ENCODE measurements around the gene ST6GAL1. TPM values are rescaled to one million over a fixed set of nuclear protein-coding genes. Genes with fewer than 3 reads are reported as not detected.

Gene ST6GAL1
- total RNA-seq, 1 experiment from 2014 or later, result 3.3 TPM

DNA sequence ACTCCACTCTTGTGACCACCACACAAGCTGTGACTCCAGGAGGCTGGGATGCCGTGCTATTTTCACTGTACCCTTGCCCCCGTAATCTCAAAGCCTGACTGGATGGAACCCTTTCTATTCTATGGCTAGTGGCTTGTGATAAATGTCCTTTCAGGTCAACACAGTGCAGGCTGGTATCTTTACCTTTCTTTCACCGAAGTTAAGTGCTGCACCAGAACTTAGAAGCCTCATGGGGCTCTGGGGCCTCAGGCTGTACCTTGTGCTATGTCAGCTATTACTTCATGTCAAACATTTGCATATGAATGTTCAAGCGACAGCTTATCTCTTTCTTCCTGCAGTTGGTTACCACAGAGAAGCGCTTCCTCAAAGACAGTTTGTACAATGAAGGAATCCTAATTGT, 142.2 kb downstream of the ST6GAL1 start:
- H3K27ac ChIP-seq (ENCODE audit: low read length), result no peak overlapping the region
- H3K4me3 ChIP-seq (ENCODE audit: low read depth in 2 of 2, low read length in 2 of 2), result no peak overlapping the region
- TF ChIP-seq TCF7L2 (IDR thresholded peaks at IDR 0.05; ENCODE audit: low read depth, low read length) (no peak), POLR2AphosphoS5 (IDR thresholded peaks at IDR 0.05; ENCODE audit: low read depth, low read length) (no peak), SIN3A (IDR thresholded peaks at IDR 0.05; ENCODE audit: borderline replicate concordance, insufficient read depth, low read depth, low read length) (no peak)
- TF ChIP-seq, protein P1, sequence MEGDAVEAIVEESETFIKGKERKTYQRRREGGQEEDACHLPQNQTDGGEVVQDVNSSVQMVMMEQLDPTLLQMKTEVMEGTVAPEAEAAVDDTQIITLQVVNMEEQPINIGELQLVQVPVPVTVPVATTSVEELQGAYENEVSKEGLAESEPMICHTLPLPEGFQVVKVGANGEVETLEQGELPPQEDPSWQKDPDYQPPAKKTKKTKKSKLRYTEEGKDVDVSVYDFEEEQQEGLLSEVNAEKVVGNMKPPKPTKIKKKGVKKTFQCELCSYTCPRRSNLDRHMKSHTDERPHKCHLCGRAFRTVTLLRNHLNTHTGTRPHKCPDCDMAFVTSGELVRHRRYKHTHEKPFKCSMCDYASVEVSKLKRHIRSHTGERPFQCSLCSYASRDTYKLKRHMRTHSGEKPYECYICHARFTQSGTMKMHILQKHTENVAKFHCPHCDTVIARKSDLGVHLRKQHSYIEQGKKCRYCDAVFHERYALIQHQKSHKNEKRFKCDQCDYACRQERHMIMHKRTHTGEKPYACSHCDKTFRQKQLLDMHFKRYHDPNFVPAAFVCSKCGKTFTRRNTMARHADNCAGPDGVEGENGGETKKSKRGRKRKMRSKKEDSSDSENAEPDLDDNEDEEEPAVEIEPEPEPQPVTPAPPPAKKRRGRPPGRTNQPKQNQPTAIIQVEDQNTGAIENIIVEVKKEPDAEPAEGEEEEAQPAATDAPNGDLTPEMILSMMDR (IDR thresholded peaks at IDR 0.05), result no peak
- TF ChIP-seq, protein P2, sequence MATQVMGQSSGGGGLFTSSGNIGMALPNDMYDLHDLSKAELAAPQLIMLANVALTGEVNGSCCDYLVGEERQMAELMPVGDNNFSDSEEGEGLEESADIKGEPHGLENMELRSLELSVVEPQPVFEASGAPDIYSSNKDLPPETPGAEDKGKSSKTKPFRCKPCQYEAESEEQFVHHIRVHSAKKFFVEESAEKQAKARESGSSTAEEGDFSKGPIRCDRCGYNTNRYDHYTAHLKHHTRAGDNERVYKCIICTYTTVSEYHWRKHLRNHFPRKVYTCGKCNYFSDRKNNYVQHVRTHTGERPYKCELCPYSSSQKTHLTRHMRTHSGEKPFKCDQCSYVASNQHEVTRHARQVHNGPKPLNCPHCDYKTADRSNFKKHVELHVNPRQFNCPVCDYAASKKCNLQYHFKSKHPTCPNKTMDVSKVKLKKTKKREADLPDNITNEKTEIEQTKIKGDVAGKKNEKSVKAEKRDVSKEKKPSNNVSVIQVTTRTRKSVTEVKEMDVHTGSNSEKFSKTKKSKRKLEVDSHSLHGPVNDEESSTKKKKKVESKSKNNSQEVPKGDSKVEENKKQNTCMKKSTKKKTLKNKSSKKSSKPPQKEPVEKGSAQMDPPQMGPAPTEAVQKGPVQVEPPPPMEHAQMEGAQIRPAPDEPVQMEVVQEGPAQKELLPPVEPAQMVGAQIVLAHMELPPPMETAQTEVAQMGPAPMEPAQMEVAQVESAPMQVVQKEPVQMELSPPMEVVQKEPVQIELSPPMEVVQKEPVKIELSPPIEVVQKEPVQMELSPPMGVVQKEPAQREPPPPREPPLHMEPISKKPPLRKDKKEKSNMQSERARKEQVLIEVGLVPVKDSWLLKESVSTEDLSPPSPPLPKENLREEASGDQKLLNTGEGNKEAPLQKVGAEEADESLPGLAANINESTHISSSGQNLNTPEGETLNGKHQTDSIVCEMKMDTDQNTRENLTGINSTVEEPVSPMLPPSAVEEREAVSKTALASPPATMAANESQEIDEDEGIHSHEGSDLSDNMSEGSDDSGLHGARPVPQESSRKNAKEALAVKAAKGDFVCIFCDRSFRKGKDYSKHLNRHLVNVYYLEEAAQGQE (IDR thresholded peaks at IDR 0.05; ENCODE audit: insufficient read depth in 1 of 2, low read depth in 2 of 2, low read length in 1 of 2), result no peak
- CTCF ChIA-PET, result no interaction called here
- no peaks in the 10 kb centered on the region for H3K27me3 ChIP-seq (ENCODE audit: control insufficient read depth, insufficient read depth, low read length)
- no TSS peak for BruUV-seq (replicated peaks)
- H3K9me3 ChIP-seq (ENCODE audit: control insufficient read depth, insufficient read depth, low read depth, low read length), result no peaks in the 10 kb centered on the region
- in situ Hi-C loops (cut with HindIII; ENCODE audit: low pct_unique_long_range_greater_than_20kb, low sequenced_read_pairs), result no loop called here
- intact Hi-C loops (cut with micrococcal nuclease; ENCODE audit: unreplicated experiment), result no loop called here
- no peaks in the 10 kb centered on the region for H3K36me3 ChIP-seq (ENCODE audit: control insufficient read depth, insufficient read depth, low read length)
- H3K4me1 ChIP-seq (ENCODE audit: control insufficient read depth, insufficient read depth, low read length), result no peaks in the 10 kb centered on the region
- POLR2A ChIA-PET, result no interaction called here
- ATAC-seq, result no peak
- DNase-seq (ENCODE audit: low read depth, low spot score), result no peak

DNA sequence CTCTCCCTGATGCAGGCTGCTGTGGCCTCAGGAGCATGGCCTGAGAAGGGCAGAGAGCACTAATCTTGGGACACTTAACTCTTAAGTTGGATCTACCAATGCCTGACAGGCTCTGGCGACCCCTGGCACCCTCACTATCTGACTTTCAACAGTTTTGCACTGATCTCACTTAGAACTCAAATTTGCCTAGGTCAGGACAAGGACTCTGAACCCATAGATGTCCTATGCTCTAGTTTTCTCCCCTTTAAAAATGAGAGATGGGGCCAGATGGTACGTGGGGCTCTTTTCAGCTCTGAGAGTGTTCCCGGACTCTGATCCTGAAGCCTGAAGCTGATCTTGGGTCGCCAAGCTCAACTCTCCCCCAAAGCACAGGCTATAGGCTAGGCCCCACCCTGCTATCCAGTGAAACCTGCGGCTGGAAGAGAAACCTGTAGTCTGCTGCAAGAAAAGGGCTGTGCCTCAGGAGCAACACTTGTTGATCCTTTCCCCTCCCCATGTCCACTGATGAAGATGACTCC, 143.3 kb downstream of the ST6GAL1 start:
- Histone ChIP-seq H3K27me3 (ENCODE audit: control insufficient read depth, insufficient read depth, low read length) (no peaks in the 10 kb centered on the region), H3K9me3 (ENCODE audit: control insufficient read depth, insufficient read depth, low read depth, low read length) (no peaks in the 10 kb centered on the region), H3K36me3 (ENCODE audit: control insufficient read depth, insufficient read depth, low read length) (no peaks in the 10 kb centered on the region), H3K27ac (ENCODE audit: low read length) (no peak overlapping the region), H3K4me1 (ENCODE audit: control insufficient read depth, insufficient read depth, low read length) (no peaks in the 10 kb centered on the region), H3K4me3 (ENCODE audit: low read depth in 2 of 2, low read length in 2 of 2) (no peak overlapping the region)
- BruUV-seq (replicated peaks), result no TSS peak
- in situ Hi-C loops (cut with HindIII; ENCODE audit: low pct_unique_long_range_greater_than_20kb, low sequenced_read_pairs) (no loop called here), intact Hi-C loops (cut with micrococcal nuclease; ENCODE audit: unreplicated experiment) (no loop called here)
- POLR2A ChIA-PET, result no interaction called here
- ATAC-seq, result no peak
- TF ChIP-seq SIN3A (IDR thresholded peaks at IDR 0.05; ENCODE audit: borderline replicate concordance, insufficient read depth, low read depth, low read length), result no peak
- TF ChIP-seq, protein P2 (IDR thresholded peaks at IDR 0.05; ENCODE audit: insufficient read depth in 1 of 2, low read depth in 2 of 2, low read length in 1 of 2), result no peak
- no peak for TF ChIP-seq TCF7L2 (IDR thresholded peaks at IDR 0.05; ENCODE audit: low read depth, low read length)
- no peak for TF ChIP-seq POLR2AphosphoS5 (IDR thresholded peaks at IDR 0.05; ENCODE audit: low read depth, low read length)
- TF ChIP-seq, protein P1 (IDR thresholded peaks at IDR 0.05), result no peak
- CTCF ChIA-PET, result no interaction called here
- DNase-seq (ENCODE audit: low read depth, low spot score), result no peak
